A673 (cell line): Measurements from ENCODE around the gene TTLL5. TPM values are rescaled to one million over a fixed set of nuclear protein-coding genes. Genes with fewer than 3 reads are reported as not detected.

Experiments
- BruUV-seq: library from RNA; stranded (reverse); fragments of 400-500 nt; replicated peaks from 2 replicates; lab custom pipeline; 2021; lab: Mats Ljungman, UMichigan
- CTCF ChIA-PET: fragments of 300-600 bp; sonication (Branson Sonifier 250); formaldehyde crosslinking; loops from one replicate; lab custom pipeline; 2022; ENCODE audit warnings: antibody characterized with exemption; lab: Charles Lee
- POLR2A ChIA-PET: fragments of 300-600 bp; sonication (Branson Sonifier 250); formaldehyde crosslinking; loops from one replicate; lab custom pipeline; 2022; ENCODE audit warnings: antibody characterized with exemption; ENCODE audit not compliant: low non-redundant PET; lab: Charles Lee
- DNase-seq: peaks from one replicate; pipeline ENCODE4 v3.0.0-alpha.2; 2015; ENCODE audit warnings: low spot score
- H3K27ac ChIP-seq: fragments of 200-600 bp; sonication (generic); 2 replicates; pipeline ENCODE4 v1.5.1; 2016; ENCODE audit warnings: mixed run types, low read depth, mild to moderate bottlenecking, mixed read lengths, antibody characterized with exemption, low read length; ENCODE audit not compliant: poor library complexity, severe bottlenecking
- H3K27me3 ChIP-seq: fragments of 200-600 bp; sonication (generic); replicated peaks from 2 replicates; pipeline ENCODE4 v1.6.1; 2017; ENCODE audit warnings: mixed run types, low read depth, mild to moderate bottlenecking, mixed read lengths, antibody characterized with exemption, low read length; ENCODE audit not compliant: insufficient read depth, poor library complexity
- H3K36me3 ChIP-seq: fragments of 200-600 bp; sonication (generic); 2 replicates; pipeline ENCODE4 v1.6.1; 2016; ENCODE audit warnings: mixed run types, mild to moderate bottlenecking, mixed read lengths, antibody characterized with exemption, low read length; ENCODE audit not compliant: insufficient read depth, poor library complexity, severe bottlenecking
- H3K4me1 ChIP-seq: fragments of 200-600 bp; sonication (generic); 2 replicates; pipeline ENCODE4 v1.6.1; 2017; ENCODE audit warnings: mixed run types, mild to moderate bottlenecking, mixed read lengths, antibody characterized with exemption, low read length; ENCODE audit not compliant: insufficient read depth, poor library complexity, severe bottlenecking
- H3K4me3 ChIP-seq: fragments of 200-600 bp; sonication (generic); 2 replicates; pipeline ENCODE4 v1.5.1; 2016; ENCODE audit warnings: low read depth, mixed run types, mild to moderate bottlenecking, mixed read lengths, low read length; ENCODE audit not compliant: poor library complexity, severe bottlenecking
- H3K9me3 ChIP-seq: fragments of 200-600 bp; sonication (generic); 2 replicates; pipeline ENCODE4 v1.6.1; 2016; ENCODE audit warnings: mixed run types, low read depth, mild to moderate bottlenecking, mixed read lengths, antibody characterized with exemption, low read length; ENCODE audit not compliant: poor library complexity, severe bottlenecking
- EZH2 ChIP-seq: fragments of 200-600 bp; sonication (generic); IDR thresholded peaks from 2 replicates; pipeline ENCODE4 v1.6.1; 2017; ENCODE audit warnings: borderline replicate concordance, low read depth, mild to moderate bottlenecking, mixed read lengths, antibody characterized with exemption, low read length; ENCODE audit not compliant: poor library complexity, severe bottlenecking
- intact Hi-C: fragments of 100-400 bp; cut with micrococcal nuclease; formaldehyde crosslinking; loops from one replicate; pipeline ENCODE4 v1.10.0; 2022; ENCODE audit not compliant: unreplicated experiment
- total RNA-seq: library from RNA; stranded (reverse); gene quantifications from 2 replicates; pipeline ENCODE4 v1.2.3, GENCODE V29; 2021
- TF ChIP-seq, protein P1 (sequence below): fragments of 300-800, 200-600 bp; sonication (generic); conservative IDR thresholded peaks from 2 replicates; pipeline ENCODE4 v1.5.1; 2017; ENCODE audit warnings: low read depth, mild to moderate bottlenecking, antibody characterized with exemption, low read length, moderate library complexity, mixed read lengths

The TTLL5 gene
- total RNA-seq, 1 experiment from 2014 or later, result 56.7 TPM

DNA sequence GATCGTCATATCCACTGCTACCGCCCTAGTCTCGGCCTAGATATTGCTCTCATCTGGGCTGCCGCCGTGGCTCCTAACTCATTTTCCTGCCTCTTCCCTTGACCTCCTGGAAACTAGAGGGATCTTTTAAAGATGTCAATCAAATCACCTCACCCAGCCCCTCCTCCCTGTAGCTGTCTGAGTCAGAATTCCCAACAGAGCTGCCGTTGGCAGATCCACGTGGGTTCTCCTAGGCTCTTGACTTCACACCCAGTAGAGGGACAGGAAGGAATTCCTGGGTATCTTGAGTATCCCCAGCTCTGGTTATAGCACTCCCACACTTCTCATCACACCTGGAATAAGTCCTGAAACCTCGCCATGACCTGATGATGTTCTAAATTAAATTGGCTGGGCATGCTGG lies 308.8 kb downstream of the TTLL5 start:
- TF ChIP-seq, protein P1, sequence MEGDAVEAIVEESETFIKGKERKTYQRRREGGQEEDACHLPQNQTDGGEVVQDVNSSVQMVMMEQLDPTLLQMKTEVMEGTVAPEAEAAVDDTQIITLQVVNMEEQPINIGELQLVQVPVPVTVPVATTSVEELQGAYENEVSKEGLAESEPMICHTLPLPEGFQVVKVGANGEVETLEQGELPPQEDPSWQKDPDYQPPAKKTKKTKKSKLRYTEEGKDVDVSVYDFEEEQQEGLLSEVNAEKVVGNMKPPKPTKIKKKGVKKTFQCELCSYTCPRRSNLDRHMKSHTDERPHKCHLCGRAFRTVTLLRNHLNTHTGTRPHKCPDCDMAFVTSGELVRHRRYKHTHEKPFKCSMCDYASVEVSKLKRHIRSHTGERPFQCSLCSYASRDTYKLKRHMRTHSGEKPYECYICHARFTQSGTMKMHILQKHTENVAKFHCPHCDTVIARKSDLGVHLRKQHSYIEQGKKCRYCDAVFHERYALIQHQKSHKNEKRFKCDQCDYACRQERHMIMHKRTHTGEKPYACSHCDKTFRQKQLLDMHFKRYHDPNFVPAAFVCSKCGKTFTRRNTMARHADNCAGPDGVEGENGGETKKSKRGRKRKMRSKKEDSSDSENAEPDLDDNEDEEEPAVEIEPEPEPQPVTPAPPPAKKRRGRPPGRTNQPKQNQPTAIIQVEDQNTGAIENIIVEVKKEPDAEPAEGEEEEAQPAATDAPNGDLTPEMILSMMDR, result no peak
- TF ChIP-seq EZH2, result no peak
- Histone ChIP-seq H3K9me3 (no peaks in the 10 kb centered on the region), H3K36me3 (no peaks in the 10 kb centered on the region), H3K27ac (no peak overlapping the region), H3K27me3 (no peaks in the 10 kb centered on the region), H3K4me1 (peaks cover 4% of the 10 kb centered on the region), H3K4me3 (no peak overlapping the region)
- ChIA-PET POLR2A (no interaction called here), CTCF (no interaction called here)
- intact Hi-C loops, result no loop called here
- no peak for DNase-seq
- BruUV-seq, result no TSS peak

DNA sequence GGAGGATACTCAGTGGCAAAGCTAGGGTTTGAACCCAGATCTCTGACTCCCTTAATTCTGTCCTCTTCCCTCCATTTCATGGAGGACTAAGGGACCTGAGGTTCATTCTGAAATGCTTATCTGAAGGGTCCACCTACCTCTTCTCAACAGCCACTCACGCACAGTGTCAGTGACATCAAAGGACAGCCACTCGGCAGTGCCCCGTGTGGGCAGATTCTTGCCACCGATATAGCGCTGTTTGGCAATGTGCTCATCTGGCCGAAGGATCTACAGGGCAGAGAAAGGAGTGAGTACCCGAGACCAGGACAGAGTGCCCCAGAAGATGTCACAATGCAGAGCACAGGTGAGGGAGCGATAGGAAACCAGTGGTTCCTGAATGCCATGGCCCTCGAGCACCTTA lies 309.9 kb downstream of the TTLL5 start:
- no peaks in the 10 kb centered on the region for H3K9me3 ChIP-seq
- no peak overlapping the region for H3K27ac ChIP-seq
- no peaks in the 10 kb centered on the region for H3K27me3 ChIP-seq
- DNase-seq, result no peak
- H3K36me3 ChIP-seq, result no peaks in the 10 kb centered on the region
- no peak overlapping the region for H3K4me3 ChIP-seq
- intact Hi-C loops, result no loop called here
- no TSS peak for BruUV-seq
- TF ChIP-seq EZH2, result no peak
- TF ChIP-seq, protein P1, result no peak
- ChIA-PET CTCF (no interaction called here), POLR2A (no interaction called here)
- peaks cover 4% of the 10 kb centered on the region for H3K4me1 ChIP-seq

DNA sequence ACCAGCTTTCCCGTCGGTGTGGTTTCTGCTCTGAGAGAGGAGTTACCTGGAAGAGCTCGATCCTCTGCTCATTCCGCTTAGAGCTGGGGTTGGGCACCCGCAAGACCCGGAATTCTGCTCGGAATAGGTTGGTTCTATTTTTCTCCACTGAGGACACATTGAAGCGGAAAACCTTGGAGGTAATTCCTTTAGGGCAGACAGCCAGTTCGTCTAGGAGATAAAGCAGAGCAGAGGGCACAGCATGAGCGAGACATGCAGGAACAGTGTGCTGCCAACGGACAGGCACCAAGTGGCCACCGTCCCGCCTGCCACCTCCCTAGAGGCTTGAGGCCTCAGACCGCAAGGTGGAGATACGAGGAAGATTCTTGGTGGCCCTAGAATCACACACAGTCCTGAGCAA lies 310.5 kb downstream of the TTLL5 start:
- TF ChIP-seq, protein P1, result no peak
- no TSS peak for BruUV-seq
- H3K27ac ChIP-seq, result no peak overlapping the region

More for the DNA sequence above, 310.5 kb downstream of the TTLL5 start:
- H3K4me3 ChIP-seq, result no peak overlapping the region
- no peaks in the 10 kb centered on the region for H3K36me3 ChIP-seq
- intact Hi-C loops, result no loop called here
- CTCF ChIA-PET, result no interaction called here
- H3K4me1 ChIP-seq, result peaks cover 4% of the 10 kb centered on the region
- POLR2A ChIA-PET, result no interaction called here
- no peaks in the 10 kb centered on the region for H3K27me3 ChIP-seq
- H3K9me3 ChIP-seq, result no peaks in the 10 kb centered on the region
- no peak for DNase-seq
